Transverse colon (tissue), 4 donors: ENCODE measurements around the gene SNRNP70. TPM values are rescaled to one million over a fixed set of nuclear protein-coding genes. Genes with fewer than 3 reads are reported as not detected.

Experiments used
- DNase-seq: peaks from one replicate; pipeline ENCODE4 v3.0.0-alpha.2; 2019
- H3K27ac ChIP-seq, 4 donors: fragments of 200-600 bp; sonication (generic); 2 replicates each; pipeline ENCODE4 v1.5.1; 2016 to 2018; ENCODE audit warnings: inconsistent platforms in 4 of 4
- H3K27me3 ChIP-seq: fragments of 200-600 bp; sonication (generic); 2 replicates; pipeline ENCODE4 v1.5.1; 2017; ENCODE audit warnings: inconsistent platforms
- H3K36me3 ChIP-seq, 4 donors: fragments of 200-600 bp; sonication (generic); 2 replicates each; pipeline ENCODE4 v1.5.1; 2017 to 2019; ENCODE audit warnings: inconsistent platforms in 4 of 4
- H3K4me1 ChIP-seq, 4 donors: fragments of 200-600 bp; sonication (generic); 2 replicates each; pipeline ENCODE4 v1.5.1; 2017 to 2020; ENCODE audit warnings: inconsistent platforms in 4 of 4
- H3K4me3 ChIP-seq, 4 donors: fragments of 200-600 bp; sonication (generic); 1 replicate in 1 of 4; 2 replicates in 3 of 4; pipeline versions ENCODE4 v1.5.1 to v1.6.1; 2017 to 2019; ENCODE audit warnings: inconsistent platforms in 4 of 4
- H3K9me3 ChIP-seq, 2 donors: fragments of 200-600 bp; sonication (generic); 2 replicates each; pipeline ENCODE4 v1.5.1; 2017 to 2019; ENCODE audit warnings: inconsistent platforms in 2 of 2
- EP300 ChIP-seq: sonication (generic); formaldehyde crosslinking; IDR thresholded peaks from one replicate; pipeline ENCODE4 v1.6.1; 2017; ENCODE audit warnings: antibody characterized with exemption, low read depth
- POLR2A ChIP-seq: fragments of 450-650 bp; IDR thresholded peaks from one replicate; pipeline ENCODE4 v1.6.1; 2016; ENCODE audit warnings: antibody characterized with exemption, mild to moderate bottlenecking, moderate library complexity
- POLR2AphosphoS5 ChIP-seq, 3 donors: sonication (generic); formaldehyde crosslinking; IDR thresholded peaks; one replicate each; pipeline ENCODE4 v1.6.1; 2016; ENCODE audit warnings: antibody characterized with exemption in 3 of 3
- WGBS, 2 donors: methylation state at CpG; one replicate each; pipeline ENCODE4 v1.1.5; 2018; ENCODE audit warnings: low coverage in 1 of 2; 5-methylcytosine and 5-hydroxymethylcytosine counted together
- in situ Hi-C, 4 donors: fragments of 200-750 bp; cut with MboI; loops; one replicate each; pipeline versions ENCODE4 v1.15.0 to v1.15.1; 2017; ENCODE audit warnings: low sequenced_read_pairs in 3 of 4, low pct_ligation_motif_present in 1 of 4, low pct_unique_long_range_greater_than_20kb in 1 of 4
- intact Hi-C: fragments of 100-400 bp; cut with DNase I; formaldehyde crosslinking; loops from one replicate; pipeline ENCODE4 v1.15.1; 2023; ENCODE audit warnings: low total_unique reads
- total RNA-seq, 4 donors: library from RNA; depleted of rRNA; stranded (reverse); fragments of >200 nt; gene quantifications; one replicate each; pipeline ENCODE4 v1.1.0, GENCODE V29; 2016
- TF ChIP-seq, protein P1 (sequence below), 5 experiments: fragments of 200-600 bp in 3 of 5; fragments of 450-650 bp in 2 of 5; sonication (generic) in 3 of 5; IDR thresholded peaks; 1 replicate in 2 of 5; 2 replicates in 3 of 5; pipeline ENCODE4 v1.5.1; 2016 to 2017; ENCODE audit warnings: antibody characterized with exemption in 5 of 5, inconsistent platforms in 3 of 5, mild to moderate bottlenecking in 2 of 5, moderate library complexity in 1 of 5

Gene SNRNP70
- total RNA-seq, 4 donors from 2014 or later, result 216 to 682 (median 292) TPM

GRCh38 chr19:49127674-49128544 is 42.7 kb downstream of the SNRNP70 start:
- Histone ChIP-seq H3K4me3 (peak overlapping the region in 3 of 4 donors; percentile 11 to 41 (median 21)), H3K27ac (peak overlapping the region; percentile 65 to 78 (median 76)), H3K36me3 (no peaks in the 10 kb centered on the region), H3K9me3 (no peaks in the 10 kb centered on the region), H3K4me1 (peaks cover 6 to 34% (median 16%) of the 10 kb centered on the region in 4 donors), H3K27me3 (no peaks in the 10 kb centered on the region)
- in situ Hi-C loops (no loop called here), intact Hi-C loops (no loop called here)
- TF ChIP-seq POLR2A, result no peak
- TF ChIP-seq, protein P1, sequence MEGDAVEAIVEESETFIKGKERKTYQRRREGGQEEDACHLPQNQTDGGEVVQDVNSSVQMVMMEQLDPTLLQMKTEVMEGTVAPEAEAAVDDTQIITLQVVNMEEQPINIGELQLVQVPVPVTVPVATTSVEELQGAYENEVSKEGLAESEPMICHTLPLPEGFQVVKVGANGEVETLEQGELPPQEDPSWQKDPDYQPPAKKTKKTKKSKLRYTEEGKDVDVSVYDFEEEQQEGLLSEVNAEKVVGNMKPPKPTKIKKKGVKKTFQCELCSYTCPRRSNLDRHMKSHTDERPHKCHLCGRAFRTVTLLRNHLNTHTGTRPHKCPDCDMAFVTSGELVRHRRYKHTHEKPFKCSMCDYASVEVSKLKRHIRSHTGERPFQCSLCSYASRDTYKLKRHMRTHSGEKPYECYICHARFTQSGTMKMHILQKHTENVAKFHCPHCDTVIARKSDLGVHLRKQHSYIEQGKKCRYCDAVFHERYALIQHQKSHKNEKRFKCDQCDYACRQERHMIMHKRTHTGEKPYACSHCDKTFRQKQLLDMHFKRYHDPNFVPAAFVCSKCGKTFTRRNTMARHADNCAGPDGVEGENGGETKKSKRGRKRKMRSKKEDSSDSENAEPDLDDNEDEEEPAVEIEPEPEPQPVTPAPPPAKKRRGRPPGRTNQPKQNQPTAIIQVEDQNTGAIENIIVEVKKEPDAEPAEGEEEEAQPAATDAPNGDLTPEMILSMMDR (IDR thresholded peaks at IDR 0.05), result peak in 4 of 5 experiments; percentile 14 to 58 (median 29)
- peak; percentile 98 for DNase-seq
- 0 to 3% methylated on average over 11 to 58 of the region's 63 CpGs for WGBS, 2 donors

DNA sequence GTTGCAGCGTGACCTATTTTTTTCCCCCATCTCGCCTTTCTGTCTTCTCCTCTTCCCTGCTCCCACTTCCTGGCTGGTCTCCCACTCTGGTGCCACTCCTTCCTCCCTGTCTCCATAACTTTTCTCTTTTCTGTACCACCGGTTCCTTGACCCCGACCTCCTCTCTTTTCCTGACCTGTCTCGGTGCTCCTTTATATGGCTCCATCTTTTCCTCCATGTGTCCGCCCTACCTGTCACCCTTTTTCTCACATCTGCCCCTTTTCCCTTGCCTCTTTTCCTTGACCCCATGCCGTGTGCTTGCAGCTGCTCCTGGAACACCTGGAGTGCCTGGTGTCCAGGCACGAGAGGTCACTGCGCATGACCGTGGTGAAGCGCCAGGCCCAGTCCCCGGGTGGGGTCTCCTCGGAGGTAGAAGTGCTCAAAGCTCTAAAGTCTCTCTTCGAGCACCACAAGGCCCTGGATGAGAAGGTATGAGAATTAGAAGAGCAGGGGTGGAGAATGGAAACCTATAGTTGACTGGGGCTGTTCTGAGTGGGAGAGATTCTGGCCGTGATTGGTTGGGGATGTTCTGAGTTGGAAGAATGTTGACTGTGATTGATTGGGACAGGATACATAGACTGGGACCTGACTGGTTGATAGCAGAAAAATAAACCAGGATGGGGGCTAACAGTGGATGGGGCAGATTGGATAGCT is 43.4 kb downstream of the SNRNP70 start:
- Histone ChIP-seq H3K4me1 (peaks cover 6 to 42% (median 21%) of the 10 kb centered on the region in 4 donors), H3K9me3 (no peaks in the 10 kb centered on the region), H3K36me3 (no peaks in the 10 kb centered on the region), H3K27me3 (no peaks in the 10 kb centered on the region), H3K27ac (peak overlapping the region; percentile 65 to 78 (median 72)), H3K4me3 (peak overlapping the region in 3 of 4 donors; percentile 11 to 41 (median 21))
- intact Hi-C loops (no loop called here), in situ Hi-C loops (no loop called here)
- TF ChIP-seq, protein P1 (IDR thresholded peaks at IDR 0.05), result no peak
- TF ChIP-seq POLR2AphosphoS5 (IDR thresholded peaks at IDR 0.05), result no peak
- no peak for TF ChIP-seq EP300
- no peak for TF ChIP-seq POLR2A
- no peak for DNase-seq
- WGBS, 2 donors, result 34 to 52% methylated on average over 15 of the region's 15 CpGs

GRCh38 chr19:49129238-49129583 is 44.0 kb downstream of the SNRNP70 start:
- H3K36me3 ChIP-seq, result no peaks in the 10 kb centered on the region
- intact Hi-C loops (no loop called here), in situ Hi-C loops (no loop called here)
- no peak overlapping the region for H3K27ac ChIP-seq
- no peaks in the 10 kb centered on the region for H3K27me3 ChIP-seq
- no peak for TF ChIP-seq POLR2A
- TF ChIP-seq, protein P1 (IDR thresholded peaks at IDR 0.05), result no peak
- no peak for TF ChIP-seq POLR2AphosphoS5 (IDR thresholded peaks at IDR 0.05)
- TF ChIP-seq EP300, result no peak
- peaks cover 6 to 46% (median 25%) of the 10 kb centered on the region in 4 donors for H3K4me1 ChIP-seq
- no peak for DNase-seq
- no peaks in the 10 kb centered on the region for H3K9me3 ChIP-seq
- 62 to 70% methylated on average over 6 to 15 of the region's 16 CpGs for WGBS, 2 donors
- H3K4me3 ChIP-seq, result no peak overlapping the region

DNA sequence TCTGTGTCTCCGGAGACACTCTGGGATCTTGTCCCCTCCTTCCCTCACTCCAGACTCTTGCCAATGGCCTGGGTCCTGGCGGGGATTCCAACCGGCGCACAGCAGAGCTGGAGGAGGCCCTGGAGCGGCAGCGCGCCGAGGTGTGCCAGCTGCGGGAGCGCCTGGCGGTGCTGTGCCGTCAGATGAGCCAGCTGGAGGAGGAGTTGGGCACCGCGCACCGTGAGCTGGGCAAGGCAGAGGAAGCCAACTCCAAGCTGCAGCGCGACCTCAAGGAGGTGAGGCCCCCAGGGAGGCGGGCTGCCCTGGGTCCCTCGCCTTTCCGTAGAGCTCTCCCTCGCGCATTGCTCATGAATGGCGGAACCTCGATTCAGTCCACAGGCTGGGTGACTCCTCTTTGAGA is 45.1 kb downstream of the SNRNP70 start:
- intact Hi-C loops, result no loop called here

More for the DNA sequence above, 45.1 kb downstream of the SNRNP70 start:
- in situ Hi-C loops, result no loop called here
- no peak for DNase-seq
- TF ChIP-seq POLR2AphosphoS5 (IDR thresholded peaks at IDR 0.05) (no peak), POLR2A (no peak), EP300 (no peak)
- TF ChIP-seq, protein P1 (IDR thresholded peaks at IDR 0.05), result no peak
- Histone ChIP-seq H3K4me1 (peaks cover 6 to 37% (median 25%) of the 10 kb centered on the region in 4 donors), H3K4me3 (no peak overlapping the region), H3K9me3 (no peaks in the 10 kb centered on the region), H3K27ac (no peak overlapping the region), H3K27me3 (no peaks in the 10 kb centered on the region), H3K36me3 (no peaks in the 10 kb centered on the region)
- WGBS, 2 donors, result 98% methylated on average over 24 of the region's 24 CpGs; no CpG with 5 or more reads in 1 of the 2 donors
